Thyroid gland (tissue), 4 donors: ENCODE results near the gene CDH26.

Experiments
- POLR2A ChIP-seq, 2 donors: fragments of 450-650 bp; IDR thresholded peaks; one replicate each; pipeline ENCODE4 v1.6.1; 2017; ENCODE audit warnings: antibody characterized with exemption in 2 of 2, mild to moderate bottlenecking in 2 of 2, moderate library complexity in 1 of 2
- TF ChIP-seq, protein P1 (sequence below), 6 experiments: fragments of 200-600 bp in 3 of 6; fragments of 450-650 bp in 3 of 6; sonication (generic) in 3 of 6; IDR thresholded peaks; one replicate each; pipeline ENCODE4 v1.5.1; 2016 to 2019; ENCODE audit warnings: antibody characterized with exemption in 6 of 6, mild to moderate bottlenecking in 2 of 6, inconsistent platforms in 1 of 6, moderate library complexity in 1 of 6

DNA sequence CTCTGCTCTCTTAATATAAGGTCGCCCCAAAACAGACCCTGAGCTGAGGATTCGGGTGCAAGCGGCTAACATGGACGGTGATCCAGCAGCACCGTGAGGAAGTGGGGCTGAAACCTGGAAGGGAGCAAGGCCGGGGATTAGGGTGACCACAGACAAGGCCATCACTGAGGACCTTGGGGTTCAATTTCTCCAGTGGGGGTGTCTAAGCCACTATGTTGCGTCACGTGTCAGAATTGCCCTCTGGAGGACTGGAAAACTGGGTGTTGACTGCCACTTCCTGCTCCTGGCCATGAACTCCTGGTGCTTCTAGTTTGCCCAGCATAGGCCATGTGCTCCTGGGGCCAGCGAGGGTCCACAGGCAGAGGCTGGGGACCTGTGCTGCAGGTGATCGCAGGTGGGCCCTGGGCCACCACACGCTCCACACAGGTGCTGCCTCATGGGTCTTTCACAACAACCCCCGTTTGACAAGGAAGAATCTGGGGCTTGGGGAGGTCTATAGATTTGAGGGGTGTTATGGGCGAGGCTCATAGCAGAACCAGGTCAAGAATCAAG lies 101.9 kb downstream of the CDH26 start:
- TF ChIP-seq, protein P1, sequence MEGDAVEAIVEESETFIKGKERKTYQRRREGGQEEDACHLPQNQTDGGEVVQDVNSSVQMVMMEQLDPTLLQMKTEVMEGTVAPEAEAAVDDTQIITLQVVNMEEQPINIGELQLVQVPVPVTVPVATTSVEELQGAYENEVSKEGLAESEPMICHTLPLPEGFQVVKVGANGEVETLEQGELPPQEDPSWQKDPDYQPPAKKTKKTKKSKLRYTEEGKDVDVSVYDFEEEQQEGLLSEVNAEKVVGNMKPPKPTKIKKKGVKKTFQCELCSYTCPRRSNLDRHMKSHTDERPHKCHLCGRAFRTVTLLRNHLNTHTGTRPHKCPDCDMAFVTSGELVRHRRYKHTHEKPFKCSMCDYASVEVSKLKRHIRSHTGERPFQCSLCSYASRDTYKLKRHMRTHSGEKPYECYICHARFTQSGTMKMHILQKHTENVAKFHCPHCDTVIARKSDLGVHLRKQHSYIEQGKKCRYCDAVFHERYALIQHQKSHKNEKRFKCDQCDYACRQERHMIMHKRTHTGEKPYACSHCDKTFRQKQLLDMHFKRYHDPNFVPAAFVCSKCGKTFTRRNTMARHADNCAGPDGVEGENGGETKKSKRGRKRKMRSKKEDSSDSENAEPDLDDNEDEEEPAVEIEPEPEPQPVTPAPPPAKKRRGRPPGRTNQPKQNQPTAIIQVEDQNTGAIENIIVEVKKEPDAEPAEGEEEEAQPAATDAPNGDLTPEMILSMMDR (IDR thresholded peaks at IDR 0.05): no peak
- no peak for TF ChIP-seq POLR2A (IDR thresholded peaks at IDR 0.05)
